ENCODE measurements around the gene MAML3.
A peak's percentile ranks its signal among the peaks of the same experiment; 100 is the strongest.

Gene MAML3

GRCh38 chr4:139754938-139755337 is 399.0 kb downstream of the MAML3 start:
- no peak for DNase-seq (ENCODE audit: low spot score)

GRCh38 chr4:139753686-139754085 is 400.3 kb downstream of the MAML3 start:
- no peak for DNase-seq (ENCODE audit: low spot score)

DNA sequence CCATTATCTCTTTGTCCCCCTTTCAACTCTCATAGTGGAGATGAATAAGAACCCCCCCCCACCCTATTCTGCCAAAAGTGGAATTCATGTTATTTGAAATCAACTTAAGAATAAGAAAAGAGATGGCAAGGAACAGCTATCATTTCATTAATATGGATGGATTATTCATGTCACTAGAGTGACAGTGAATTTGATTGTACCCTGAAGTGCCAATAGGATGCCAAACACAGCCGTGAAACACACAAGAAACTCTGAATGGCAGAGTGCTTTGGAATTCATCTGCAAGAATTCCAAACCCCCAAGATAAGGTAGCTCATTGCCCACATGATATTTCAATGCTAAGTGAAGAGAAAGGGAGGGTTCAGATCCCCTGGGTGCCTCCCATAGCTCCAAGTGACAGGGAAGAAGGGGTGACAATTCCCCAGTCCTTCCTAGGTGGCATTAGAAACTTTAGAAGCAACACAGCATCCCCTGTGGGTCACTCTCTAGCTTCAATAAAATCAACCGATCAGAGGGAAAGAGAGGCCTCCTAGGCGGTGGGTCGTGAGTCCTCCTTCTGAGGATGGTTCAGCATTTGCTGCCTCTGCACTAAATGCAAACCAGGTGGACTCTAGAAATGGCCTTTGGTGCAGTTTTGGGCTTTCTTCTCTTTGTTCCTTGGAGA is 404.0 kb downstream of the MAML3 start:
- DNase-seq (ENCODE audit: low spot score), result no peak

- DNase-seq (ENCODE audit: low spot score), result no peak
Observed at GRCh38 chr4:139749338-139749737, 404.6 kb downstream of the MAML3 start.

GRCh38 chr4:139746431-139747171 is 407.4 kb downstream of the MAML3 start:
- no peak for DNase-seq (ENCODE audit: low spot score)

GRCh38 chr4:139745111-139745639 is 408.8 kb downstream of the MAML3 start:
- no peak for DNase-seq (ENCODE audit: low spot score)

- DNase-seq (ENCODE audit: low spot score), result no peak
Observed at GRCh38 chr4:139744232-139744631, 409.8 kb downstream of the MAML3 start.

DNA sequence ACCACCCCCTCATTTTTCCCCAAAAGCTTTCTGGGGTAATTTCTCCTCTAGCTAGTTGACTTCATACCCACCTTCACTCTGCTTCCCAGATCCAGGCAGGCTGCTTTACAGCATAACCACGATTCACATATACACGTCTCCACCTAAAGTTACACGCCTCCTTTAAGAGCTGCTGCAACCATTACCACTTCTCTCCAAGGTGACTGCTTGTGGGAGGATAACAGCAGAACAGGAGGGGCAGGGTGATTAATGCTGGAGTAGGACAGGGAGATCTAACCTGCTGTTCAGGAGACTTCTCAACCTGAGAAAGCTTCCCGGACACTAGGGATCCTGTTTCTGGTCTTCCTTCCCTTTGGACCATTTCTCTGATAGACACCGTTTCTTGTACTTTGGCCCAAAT is 411.0 kb downstream of the MAML3 start:
- no peak for DNase-seq (ENCODE audit: low spot score)

DNA sequence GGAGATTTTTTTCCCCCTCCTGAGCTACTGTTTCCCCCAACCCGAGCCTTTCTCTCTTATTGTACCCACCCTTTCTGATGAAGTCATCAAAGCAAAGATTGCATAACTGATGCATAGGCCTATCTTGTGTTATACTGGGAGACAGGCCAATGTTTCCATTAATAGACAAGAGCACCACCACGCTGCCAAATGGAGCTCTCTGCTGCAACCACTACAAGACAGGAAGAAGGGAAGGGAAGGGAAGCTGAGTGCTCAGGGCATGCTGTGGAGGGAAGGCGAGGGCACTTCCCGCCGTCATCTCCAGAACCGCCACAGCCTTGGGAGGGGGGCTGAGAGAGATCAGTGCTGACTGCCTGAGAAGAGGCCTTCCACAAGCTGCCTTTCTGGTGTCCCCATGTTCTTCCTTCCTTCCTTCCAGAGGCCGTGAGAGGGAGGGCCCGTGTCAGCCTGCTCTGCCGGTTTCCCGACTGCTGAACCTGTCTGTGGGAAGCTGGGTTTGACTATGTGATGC is 413.4 kb downstream of the MAML3 start:
- peak; percentile 3 for DNase-seq (ENCODE audit: low spot score)

GRCh38 chr4:139740121-139740520 is 413.9 kb downstream of the MAML3 start:
- no peak for DNase-seq (ENCODE audit: low spot score)

DNA sequence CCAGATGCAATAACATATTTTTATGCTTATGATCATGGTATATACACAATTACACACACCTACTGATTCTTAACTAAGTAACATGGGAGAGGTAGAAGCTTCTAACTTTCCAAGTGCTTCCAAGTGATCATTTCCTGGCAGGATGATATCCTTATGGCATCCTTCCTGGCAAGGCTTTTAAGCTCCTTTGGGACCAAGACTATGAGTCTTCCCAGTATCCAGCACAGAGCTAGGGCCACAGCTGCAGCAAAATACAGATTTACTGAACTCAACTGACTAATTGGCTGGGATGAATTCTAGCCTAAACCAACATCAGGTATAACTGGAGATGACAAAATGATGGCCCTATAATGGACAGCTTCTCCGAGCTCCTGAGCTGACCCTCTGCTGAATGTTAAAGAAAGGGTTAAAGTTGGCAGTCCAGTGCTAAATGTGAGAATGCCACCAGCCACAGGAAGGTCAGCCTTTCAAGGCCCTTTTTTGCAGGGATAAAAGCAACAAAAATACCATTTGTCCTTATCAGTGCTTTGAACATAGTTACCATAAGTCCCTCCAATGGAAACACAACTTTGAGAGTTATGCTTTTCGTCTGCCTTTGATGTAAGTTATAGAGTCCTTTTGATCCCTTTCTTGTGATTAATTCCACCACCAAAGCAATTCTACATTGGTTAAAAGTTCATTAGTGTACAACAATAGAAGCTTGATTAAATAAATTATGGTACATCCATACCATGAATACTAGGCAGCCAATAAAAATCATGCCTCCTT is 415.0 kb downstream of the MAML3 start:
- DNase-seq (ENCODE audit: low spot score), result no peak

- DNase-seq (ENCODE audit: low spot score), result no peak
Observed at GRCh38 chr4:139736661-139737060, 417.3 kb downstream of the MAML3 start.

DNA sequence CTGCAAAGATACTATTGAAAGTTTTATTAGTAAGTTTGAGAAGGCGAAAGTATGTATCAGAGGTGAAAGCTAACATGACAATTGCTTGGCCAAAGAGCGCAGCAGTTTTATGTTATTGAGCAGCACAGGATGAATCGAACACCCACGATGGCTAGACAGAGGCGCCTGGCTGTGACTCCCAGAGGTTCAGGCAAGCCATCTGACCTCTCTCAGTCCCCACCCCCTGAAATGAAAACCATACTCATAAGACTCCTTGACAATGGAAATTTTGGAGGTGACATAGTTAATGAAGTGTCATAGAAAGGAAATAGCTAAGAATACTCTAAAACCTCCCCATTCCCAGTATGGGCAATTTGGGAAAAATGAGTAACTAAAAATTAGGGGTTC is 417.7 kb downstream of the MAML3 start:
- no peak for DNase-seq (ENCODE audit: low spot score)

GRCh38 chr4:139735381-139736273 is 418.4 kb downstream of the MAML3 start:
- no peak for DNase-seq (ENCODE audit: low spot score)

DNA sequence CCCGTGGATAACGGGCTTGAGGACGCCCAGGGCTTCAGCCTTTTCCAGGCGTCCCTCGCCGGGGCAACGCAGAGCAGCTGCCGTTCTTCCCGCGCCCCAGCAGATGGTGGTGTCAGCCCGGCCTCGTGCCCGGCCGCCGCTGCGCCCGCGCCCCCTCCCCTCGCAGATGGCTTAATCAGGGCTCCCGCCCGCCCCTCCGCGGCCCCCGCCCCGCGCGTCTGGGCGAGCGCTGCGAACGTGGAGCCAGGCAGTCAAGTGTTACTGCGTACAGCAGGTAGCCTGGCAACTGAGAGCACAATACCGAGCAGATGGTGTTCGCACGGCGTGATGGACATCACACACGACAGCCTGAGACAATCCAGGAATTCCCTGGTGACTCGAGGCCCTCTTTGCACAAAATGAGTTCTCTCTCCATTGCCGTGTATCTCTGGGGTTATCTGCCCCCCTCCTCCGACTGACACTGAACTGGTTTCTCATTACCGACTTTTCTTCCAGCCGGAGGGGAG is 419.1 kb downstream of the MAML3 start:
- DNase-seq (ENCODE audit: low spot score), result no peak

DNA sequence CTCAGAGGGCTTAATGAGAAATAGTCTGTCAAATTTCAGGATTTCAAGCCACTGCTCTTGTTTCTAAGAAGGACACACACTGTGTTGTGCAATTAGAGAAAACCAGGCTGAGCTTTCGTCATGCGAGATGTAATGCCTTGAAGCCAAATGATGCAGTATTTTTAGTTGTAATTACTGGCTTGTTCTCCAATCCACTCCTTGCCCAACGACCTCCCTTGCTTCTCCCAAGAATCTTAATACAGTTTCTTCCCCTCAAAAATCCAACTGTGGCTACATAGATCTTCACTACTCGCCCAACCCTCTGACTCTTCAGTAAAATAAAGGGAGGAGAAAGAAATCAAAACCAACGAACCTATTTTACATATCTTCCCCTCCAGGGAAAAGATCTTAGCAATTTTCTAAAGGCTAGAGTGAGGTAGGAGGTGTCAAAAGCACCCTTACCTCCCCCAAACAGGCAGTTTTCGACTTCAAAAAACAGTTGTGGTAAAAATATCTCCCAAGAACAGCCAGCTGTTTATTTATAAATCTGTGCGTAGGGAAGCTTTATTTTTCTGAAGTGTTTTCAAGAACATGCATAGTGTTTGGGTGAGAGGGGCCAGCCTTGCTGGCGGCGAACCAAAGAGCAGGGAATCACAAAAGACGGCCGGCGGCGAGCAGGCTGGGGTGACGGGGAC is 419.6 kb downstream of the MAML3 start:
- no peak for DNase-seq (ENCODE audit: low spot score)

- no peak for DNase-seq (ENCODE audit: low spot score)
Observed at GRCh38 chr4:139732991-139733570, 420.9 kb downstream of the MAML3 start.

- no peak for DNase-seq (ENCODE audit: low spot score)
Observed at GRCh38 chr4:139728840-139729239, 425.1 kb downstream of the MAML3 start.

GRCh38 chr4:139728146-139728545 is 425.8 kb downstream of the MAML3 start:
- no peak for DNase-seq (ENCODE audit: low spot score)

DNA sequence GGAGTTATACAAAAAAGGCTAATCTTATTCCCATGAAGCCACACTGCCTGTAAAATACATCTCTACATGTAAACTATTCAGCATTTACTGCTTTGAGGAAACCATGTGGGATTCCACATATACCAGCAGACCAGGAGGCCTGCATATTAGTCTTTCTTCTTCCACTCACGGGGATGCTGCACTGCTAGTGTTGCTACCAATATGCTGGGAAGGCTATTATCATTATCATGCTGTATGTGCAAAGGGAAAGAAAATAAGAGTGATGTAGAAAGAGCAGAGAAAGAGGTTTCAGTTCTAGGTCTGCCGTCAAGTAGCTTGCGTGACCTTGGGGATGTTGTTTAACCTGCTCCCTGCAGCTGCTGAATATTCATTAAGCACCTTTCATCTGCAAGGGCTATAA is 427.4 kb downstream of the MAML3 start:
- DNase-seq (ENCODE audit: low spot score), result no peak
